Endothelial cell of umbilical vein (primary cell): Measurements from ENCODE around the gene FBLN2. TPM values are rescaled to one million over a fixed set of nuclear protein-coding genes. Genes with fewer than 3 reads are reported as not detected.
"Not testable (repeated sequence)": the region's sequence is repeated elsewhere in the genome, so short reads cannot be mapped to it uniquely, and the experiment has no call there.

Experiments used
- BruUV-seq: library from RNA; stranded (reverse); fragments of 400-500 nt; replicated peaks from 2 replicates; lab custom pipeline; 2021; lab: Mats Ljungman, UMichigan
- CTCF ChIA-PET: fragments of 300-600, 350-600 bp; sonication (Branson Sonifier 250); formaldehyde crosslinking; loops from one replicate; lab custom pipeline; 2021; ENCODE audit warnings: antibody characterized with exemption, inconsistent platforms; lab: Charles Lee
- POLR2A ChIA-PET: fragments of 300-600, 350-600 bp; sonication (Branson Sonifier 250); formaldehyde crosslinking; loops from one replicate; lab custom pipeline; 2021; ENCODE audit warnings: antibody characterized with exemption, inconsistent platforms; lab: Charles Lee
- DNase-seq: peaks from one replicate; pipeline ENCODE4 v3.0.0-alpha.2; 2011; ENCODE audit warnings: low read depth, low spot score
- FAIRE-seq: peaks from 2 replicates; lab custom pipeline; 2011; peaks lifted over from hg19 to GRCh38; lab: Jason Lieb, UNC
- H2AFZ ChIP-seq: 2 replicates; pipeline ENCODE4 v1.6.0; 2012; ENCODE audit warnings: low read depth, low read length, control low read depth, inconsistent platforms
- H3K27ac ChIP-seq: 2 replicates; pipeline ENCODE4 v1.5.1; 2011; ENCODE audit warnings: low read depth, mild to moderate bottlenecking, control low read depth, low read length, moderate library complexity; ENCODE audit not compliant: insufficient read depth
- H3K27me3 ChIP-seq, 2 experiments: 2 replicates each; pipeline versions ENCODE4 v1.6.0 to v1.6.1; 2011; ENCODE audit warnings: low read length in 2 of 2, mixed read lengths in 1 of 2; ENCODE audit not compliant: control insufficient read depth in 2 of 2, insufficient read depth in 2 of 2
- H3K36me3 ChIP-seq, 2 experiments: 2 replicates in 1 of 2; 3 replicates in 1 of 2; pipeline ENCODE4 v1.5.1; 2011; ENCODE audit warnings: low read length in 2 of 2, mild to moderate bottlenecking in 1 of 2, moderate library complexity in 1 of 2; ENCODE audit not compliant: control insufficient read depth in 2 of 2, insufficient read depth in 2 of 2; ENCODE audit errors: extremely low read depth in 1 of 2
- H3K4me1 ChIP-seq: 3 replicates; pipeline ENCODE4 v1.5.1; 2011; ENCODE audit warnings: mild to moderate bottlenecking, low read length; ENCODE audit not compliant: control insufficient read depth, insufficient read depth; ENCODE audit errors: extremely low read depth
- H3K4me2 ChIP-seq: 2 replicates; pipeline ENCODE4 v1.6.1; 2011; ENCODE audit warnings: low read length, control low read depth, mixed read lengths; ENCODE audit not compliant: insufficient read depth
- H3K4me3 ChIP-seq, 3 experiments: fragments of 200-600 bp in 1 of 3; sonication (generic), shearing (Covaris generic) in 1 of 3; replicated peaks in 1 of 3; 2 replicates each; pipeline ENCODE4 v1.5.1; 2011 to 2016; ENCODE audit warnings: control low read depth in 3 of 3, low read length in 3 of 3, mild to moderate bottlenecking in 2 of 3, inconsistent platforms in 1 of 3, low read depth in 1 of 3, moderate library complexity in 1 of 3; ENCODE audit not compliant: insufficient read depth in 1 of 3
- H3K79me2 ChIP-seq: 2 replicates; pipeline ENCODE4 v1.6.0; 2012; ENCODE audit warnings: low read length, inconsistent platforms; ENCODE audit not compliant: control insufficient read depth, insufficient read depth
- H3K9ac ChIP-seq: replicated peaks from 2 replicates; pipeline ENCODE3; 2011; ENCODE audit warnings: low read length, control low read depth; ENCODE audit not compliant: insufficient read depth; ENCODE audit errors: extremely low read depth
- H3K9me1 ChIP-seq: replicated peaks from 3 replicates; pipeline ENCODE4 v1.6.0; 2011; ENCODE audit warnings: mild to moderate bottlenecking, low read length; ENCODE audit not compliant: control insufficient read depth, insufficient read depth; ENCODE audit errors: extremely low read depth
- H3K9me3 ChIP-seq: replicated peaks from 2 replicates; pipeline ENCODE4 v1.5.1; 2012; ENCODE audit warnings: low read length, inconsistent platforms; ENCODE audit not compliant: control insufficient read depth, insufficient read depth
- H4K20me1 ChIP-seq: replicated peaks from 2 replicates; pipeline ENCODE3; 2011; ENCODE audit warnings: mild to moderate bottlenecking, low read length; ENCODE audit not compliant: control insufficient read depth, insufficient read depth; ENCODE audit errors: extremely low read depth
- JUN ChIP-seq: IDR thresholded peaks from 2 replicates; pipeline ENCODE4 v1.6.1; 2011; ENCODE audit warnings: borderline replicate concordance, low read depth; ENCODE audit not compliant: insufficient read length, insufficient read depth
- dilution Hi-C: fragments of 300-500 bp; cut with MboI; formaldehyde crosslinking; loops from one replicate; pipeline ENCODE4 v1.15.0; 2019; ENCODE audit warnings: low sequenced_read_pairs; ENCODE audit not compliant: extremely low pct_ligation_motif_present
- intact Hi-C: fragments of 100-400 bp; cut with micrococcal nuclease; formaldehyde crosslinking; loops from one replicate; pipeline ENCODE4 v1.10.0; 2022
- polyA plus RNA-seq, 4 experiments: library from polyadenylated mRNA; depleted of rRNA in 3 of 4; stranded (reverse) in 3 of 4; unstranded in 1 of 4; fragments of >200 nt; gene quantifications; 2 replicates each; pipeline versions ENCODE4 v1.2.1 to v1.2.3, GENCODE V29; 2011 to 2012; ENCODE audit warnings: missing spikeins in 1 of 4
- total RNA-seq: library from RNA; stranded (reverse); gene quantifications from 2 replicates; pipeline ENCODE4 v1.2.3, GENCODE V29; 2021

Gene FBLN2
- total and polyA plus RNA-seq, 2 donors (not counting 3 experiments of a cell fraction or from before 2014, with no cell fraction given): 1.4 to 1.9 TPM

- FAIRE-seq: no peak
- no peaks in the 10 kb centered on the region for H4K20me1 ChIP-seq
- H3K36me3 ChIP-seq: no peaks in the 10 kb centered on the region
- CTCF ChIA-PET: interaction anchor here (1.2 kb wide), 1 partner anchor 93 kb away, joined by 4 read pairs; no protein-coding TSS in a partner anchor
- intact Hi-C loops (no loop called here), dilution Hi-C loops (no loop called here)
- no peak overlapping the region for H3K9ac ChIP-seq
- no peaks in the 10 kb centered on the region for H3K9me1 ChIP-seq
- TF ChIP-seq JUN: no peak
- no peaks in the 10 kb centered on the region for H3K79me2 ChIP-seq
- peaks cover 24 to 25% of the 10 kb centered on the region in 2 experiments for H3K27me3 ChIP-seq
- no peak overlapping the region for H3K4me3 ChIP-seq
- peak; percentile 25 for DNase-seq
- no peak overlapping the region for H3K27ac ChIP-seq
- no peaks in the 10 kb centered on the region for H3K4me1 ChIP-seq
- H3K9me3 ChIP-seq: no peaks in the 10 kb centered on the region
- no peak overlapping the region for H2AFZ ChIP-seq
- POLR2A ChIA-PET: no interaction called here
- no TSS peak for BruUV-seq
- no peak overlapping the region for H3K4me2 ChIP-seq
Observed at GRCh38 chr3:13561967-13562366, 13.0 kb downstream of the FBLN2 start.

DNA sequence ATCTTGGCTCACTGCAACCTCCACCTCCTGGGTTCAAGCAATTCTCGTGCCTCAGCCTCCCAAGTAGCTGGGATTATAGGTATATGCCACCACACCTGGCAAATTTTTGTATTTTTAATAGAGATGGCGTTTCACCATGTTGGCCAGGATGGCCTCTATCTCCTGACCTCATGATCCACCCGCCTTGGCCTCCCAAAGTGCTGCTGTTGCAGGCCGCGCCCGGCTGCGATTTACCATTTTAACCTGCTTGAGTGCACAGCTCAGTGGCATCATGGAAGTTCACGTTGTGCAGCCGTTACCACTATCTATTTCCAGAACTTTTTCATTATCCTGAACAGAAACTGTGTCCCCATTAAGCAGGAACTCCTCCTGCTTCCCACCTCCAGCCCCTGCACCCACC is 13.5 kb downstream of the FBLN2 start:
- H4K20me1 ChIP-seq, H3K9ac ChIP-seq, FAIRE-seq, H3K4me1 ChIP-seq, H3K9me3 ChIP-seq, H3K36me3 ChIP-seq, H3K27ac ChIP-seq, H3K9me1 ChIP-seq, H3K4me3 ChIP-seq, BruUV-seq, H2AFZ ChIP-seq, intact Hi-C loops, H3K79me2 ChIP-seq, H3K4me2 ChIP-seq, POLR2A ChIA-PET, DNase-seq, dilution Hi-C loops: not testable (repeated sequence)
- CTCF ChIA-PET: interaction anchor here (1.2 kb wide), 1 partner anchor 93 kb away, joined by 4 read pairs; no protein-coding TSS in a partner anchor
- peaks cover 24 to 25% of the 10 kb centered on the region in 2 experiments for H3K27me3 ChIP-seq
